SK-N-SH treated with all-trans-retinoic acid at 6 μM for 48 hours (cell line): ENCODE data around the gene APRT.

Experiments
- CSDC2 ChIP-seq: fragments of 250-450 bp; sonication (Bioruptor Pico); IDR thresholded peaks from 2 replicates; pipeline ENCODE4 v1.5.0; 2020; ENCODE audit warnings: mild to moderate bottlenecking, moderate library complexity
- ESRRG ChIP-seq: fragments of 250-450 bp; sonication (Bioruptor Pico); IDR thresholded peaks from 2 replicates; pipeline ENCODE4 v1.6.1; 2021; ENCODE audit warnings: mild to moderate bottlenecking
- GLIS3 ChIP-seq: fragments of 250-450 bp; sonication (Bioruptor Pico); IDR thresholded peaks from 2 replicates; pipeline ENCODE4 v1.5.0; 2020; ENCODE audit warnings: mild to moderate bottlenecking, moderate library complexity
- PATZ1 ChIP-seq: fragments of 250-450 bp; sonication (Bioruptor Pico); IDR thresholded peaks from 2 replicates; pipeline ENCODE4 v1.8.0; 2020; ENCODE audit warnings: mild to moderate bottlenecking, moderate library complexity, borderline replicate concordance
- TOX ChIP-seq: fragments of 250-450 bp; sonication (Bioruptor Pico); IDR thresholded peaks from 2 replicates; pipeline ENCODE4 v1.8.0; 2021; ENCODE audit warnings: mild to moderate bottlenecking, moderate library complexity, borderline replicate concordance
- ZNF8 ChIP-seq: fragments of 450-650 bp; formaldehyde crosslinking; IDR thresholded peaks from 2 replicates; pipeline ENCODE4 v1.5.0; 2020; ENCODE audit warnings: mild to moderate bottlenecking, moderate library complexity

GRCh38 chr16:88779406-88780141 is 32.2 kb downstream of the APRT start:
- TF ChIP-seq ZNF8 (CRISPR knock-in tag) (no peak), CSDC2 (CRISPR knock-in tag) (no peak), ESRRG (CRISPR knock-in tag) (no peak), TOX (CRISPR knock-in tag) (no peak), GLIS3 (no peak), PATZ1 (CRISPR knock-in tag) (no peak)
